Measurements from ENCODE around the gene ALS2. TPM values are rescaled to one million over a fixed set of nuclear protein-coding genes. Genes with fewer than 3 reads are reported as not detected.
A peak's percentile ranks its signal among the peaks of the same experiment; 100 is the strongest.
"Not testable (repeated sequence)": the region's sequence is repeated elsewhere in the genome, so short reads cannot be mapped to it uniquely, and the experiment has no call there.

Gene ALS2
- total RNA-seq, 1 experiment from 2014 or later: 23.6 TPM

DNA sequence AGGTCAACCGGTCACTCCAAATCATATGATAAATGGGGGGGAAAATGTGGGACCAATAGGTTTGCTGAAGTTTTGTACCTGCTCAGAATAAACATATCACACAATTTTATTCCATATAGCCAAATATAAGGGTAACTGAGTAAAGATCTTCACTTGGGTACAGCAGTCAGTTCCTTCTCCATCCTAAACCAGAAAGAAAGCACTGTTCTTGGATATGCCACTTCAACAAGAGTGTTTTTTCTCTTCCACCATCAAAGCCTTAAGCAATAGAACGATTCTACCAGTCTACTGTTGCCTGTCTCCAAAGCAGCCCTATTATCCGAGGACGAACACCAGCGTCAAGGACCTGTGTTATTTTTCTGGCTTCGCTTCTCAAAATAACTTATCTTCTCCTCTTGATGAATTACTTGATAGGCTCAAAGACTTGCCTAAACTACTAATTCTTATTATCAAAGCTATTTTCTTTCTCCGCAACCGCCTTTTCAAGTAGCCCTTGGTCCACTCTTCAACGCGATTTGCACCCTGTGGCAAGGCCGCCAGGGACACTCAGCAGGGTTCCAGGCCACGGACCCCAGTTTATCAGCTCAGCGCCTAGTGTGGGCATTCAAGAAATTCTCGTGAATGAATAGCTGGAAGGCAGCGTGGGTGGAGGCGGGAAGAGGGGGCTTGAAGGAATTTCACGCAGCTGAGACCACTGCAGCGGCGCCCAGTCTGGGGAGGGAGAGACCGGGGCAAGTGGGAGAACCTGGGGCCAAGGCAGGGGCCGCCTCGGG is 646 bp downstream of the ALS2 start:
- peak; percentile 13 for DNase-seq
- H3K27me3 ChIP-seq (ENCODE audit: control insufficient read depth, insufficient read depth, low read length): no peaks in the 10 kb centered on the region
- peak overlapping the region; percentile 96 for H3K4me3 ChIP-seq (ENCODE audit: insufficient read depth, low read depth, low read length)
- H3K36me3 ChIP-seq (replicated peaks; ENCODE audit: control insufficient read depth, insufficient read depth, low read length): no peaks in the 10 kb centered on the region

DNA sequence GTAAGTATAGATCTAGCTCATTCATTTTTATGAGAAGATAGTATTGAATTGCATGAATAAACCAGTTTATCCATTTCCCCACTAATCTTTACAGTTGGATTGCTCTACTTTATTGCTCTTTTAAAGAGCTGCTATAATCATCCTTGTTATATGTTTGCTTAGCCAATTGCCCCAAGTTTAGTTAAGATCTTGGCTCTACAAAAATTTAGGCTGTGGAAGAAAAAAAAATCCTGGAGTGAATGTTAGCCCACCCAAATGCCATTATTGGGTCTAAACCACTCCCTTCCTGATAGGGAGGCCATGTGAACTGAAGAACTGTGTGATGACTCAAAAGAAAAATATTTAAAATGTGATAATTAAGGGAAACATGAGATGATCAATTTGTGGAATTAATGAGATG is 2.9 kb downstream of the ALS2 start:
- no peak overlapping the region for H3K4me3 ChIP-seq (ENCODE audit: insufficient read depth, low read depth, low read length)
- DNase-seq: no peak

DNA sequence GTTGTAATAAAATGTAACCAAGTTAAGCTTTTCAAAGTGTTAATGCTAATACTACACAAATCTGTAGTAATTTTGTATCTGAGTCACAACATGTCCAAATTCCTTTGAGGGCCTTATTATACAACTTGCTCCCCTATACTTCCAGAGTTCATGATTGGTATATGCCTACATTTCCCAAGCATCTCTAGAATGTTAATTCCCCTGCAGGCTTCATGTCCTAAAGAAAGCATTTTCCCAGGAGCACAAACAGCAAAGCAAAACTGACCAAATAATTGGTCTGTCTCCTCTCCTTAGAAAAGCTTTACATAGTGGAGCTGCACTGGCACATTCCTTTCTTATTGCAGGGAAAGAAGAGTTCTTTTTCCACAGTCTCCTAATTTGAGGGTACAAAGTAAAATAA is 3.7 kb downstream of the ALS2 start:
- H3K4me3 ChIP-seq (ENCODE audit: insufficient read depth, low read depth, low read length): no peak overlapping the region
- no peaks in the 10 kb centered on the region for H3K36me3 ChIP-seq (replicated peaks; ENCODE audit: control insufficient read depth, insufficient read depth, low read length)
- DNase-seq: no peak

More for the DNA sequence above, 2.9 kb downstream of the ALS2 start:
- Histone ChIP-seq H3K36me3 (replicated peaks; ENCODE audit: control insufficient read depth, insufficient read depth, low read length) (no peaks in the 10 kb centered on the region), H3K27me3 (ENCODE audit: control insufficient read depth, insufficient read depth, low read length) (no peaks in the 10 kb centered on the region)

GRCh38 chr2:201775326-201775725 is 5.4 kb downstream of the ALS2 start:
- DNase-seq: no peak
- no peaks in the 10 kb centered on the region for H3K27me3 ChIP-seq (ENCODE audit: control insufficient read depth, insufficient read depth, low read length)
- H3K36me3 ChIP-seq (replicated peaks; ENCODE audit: control insufficient read depth, insufficient read depth, low read length): no peaks in the 10 kb centered on the region
- no peak overlapping the region for H3K4me3 ChIP-seq (ENCODE audit: insufficient read depth, low read depth, low read length)

More for the DNA sequence above, 3.7 kb downstream of the ALS2 start:
- no peaks in the 10 kb centered on the region for H3K27me3 ChIP-seq (ENCODE audit: control insufficient read depth, insufficient read depth, low read length)

DNA sequence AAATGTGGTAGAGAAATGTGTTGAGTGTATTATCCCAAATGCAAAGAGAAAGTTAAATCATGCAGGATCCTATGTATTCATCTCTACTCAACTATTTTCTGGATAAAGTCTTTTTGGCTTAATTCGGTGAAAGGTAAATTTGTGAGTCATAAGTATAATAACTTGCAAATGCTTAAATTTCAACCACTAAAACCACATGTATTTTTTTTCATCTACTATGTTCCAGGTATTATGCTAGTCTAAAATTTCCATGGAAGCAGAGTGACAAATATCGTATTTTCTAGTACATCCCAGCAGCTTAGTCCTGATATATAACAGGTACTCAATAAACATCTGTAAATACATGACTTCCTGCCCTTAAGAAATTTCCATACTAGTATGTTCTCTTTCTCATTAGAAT is 6.2 kb downstream of the ALS2 start:
- DNase-seq: no peak
- Histone ChIP-seq H3K36me3 (replicated peaks; ENCODE audit: control insufficient read depth, insufficient read depth, low read length) (no peaks in the 10 kb centered on the region), H3K4me3 (ENCODE audit: insufficient read depth, low read depth, low read length) (no peak overlapping the region), H3K27me3 (ENCODE audit: control insufficient read depth, insufficient read depth, low read length) (no peaks in the 10 kb centered on the region)

- no peaks in the 10 kb centered on the region for H3K36me3 ChIP-seq (replicated peaks; ENCODE audit: control insufficient read depth, insufficient read depth, low read length)
- no peak overlapping the region for H3K4me3 ChIP-seq (ENCODE audit: insufficient read depth, low read depth, low read length)
- DNase-seq: no peak
- H3K27me3 ChIP-seq (ENCODE audit: control insufficient read depth, insufficient read depth, low read length): no peaks in the 10 kb centered on the region
These were observed 6.7 kb downstream of the ALS2 start for GRCh38 chr2:201773990-201774389.

GRCh38 chr2:201769666-201770373 is 10.9 kb downstream of the ALS2 start:
- H3K4me3 ChIP-seq (ENCODE audit: insufficient read depth, low read depth, low read length): no peak overlapping the region
- no peak for DNase-seq
- no peaks in the 10 kb centered on the region for H3K27me3 ChIP-seq (ENCODE audit: control insufficient read depth, insufficient read depth, low read length)
- no peaks in the 10 kb centered on the region; the same call in 1 of the 2 replicates for H3K36me3 ChIP-seq (replicated peaks; ENCODE audit: control insufficient read depth, insufficient read depth, low read length)

GRCh38 chr2:201768918-201769317 is 11.8 kb downstream of the ALS2 start:
- Histone ChIP-seq H3K27me3 (ENCODE audit: control insufficient read depth, insufficient read depth, low read length) (no peaks in the 10 kb centered on the region), H3K4me3 (ENCODE audit: insufficient read depth, low read depth, low read length) (no peak overlapping the region), H3K36me3 (replicated peaks; ENCODE audit: control insufficient read depth, insufficient read depth, low read length) (no peaks in the 10 kb centered on the region; the same call in 1 of the 2 replicates)
- no peak for DNase-seq

- no peak overlapping the region for H3K4me3 ChIP-seq (ENCODE audit: insufficient read depth, low read depth, low read length)
- DNase-seq: no peak
- H3K36me3 ChIP-seq (replicated peaks; ENCODE audit: control insufficient read depth, insufficient read depth, low read length): peaks cover 10% of the 10 kb centered on the region
- no peaks in the 10 kb centered on the region for H3K27me3 ChIP-seq (ENCODE audit: control insufficient read depth, insufficient read depth, low read length)
These were observed 14.9 kb downstream of the ALS2 start for GRCh38 chr2:201765799-201766198.

- H3K36me3 ChIP-seq (replicated peaks; ENCODE audit: control insufficient read depth, insufficient read depth, low read length): peaks cover 11% of the 10 kb centered on the region
- not testable (repeated sequence) for H3K27me3 ChIP-seq (ENCODE audit: control insufficient read depth, insufficient read depth, low read length); H3K4me3 ChIP-seq (ENCODE audit: insufficient read depth, low read depth, low read length); DNase-seq
These were observed 16.3 kb downstream of the ALS2 start for GRCh38 chr2:201764469-201764868.

DNA sequence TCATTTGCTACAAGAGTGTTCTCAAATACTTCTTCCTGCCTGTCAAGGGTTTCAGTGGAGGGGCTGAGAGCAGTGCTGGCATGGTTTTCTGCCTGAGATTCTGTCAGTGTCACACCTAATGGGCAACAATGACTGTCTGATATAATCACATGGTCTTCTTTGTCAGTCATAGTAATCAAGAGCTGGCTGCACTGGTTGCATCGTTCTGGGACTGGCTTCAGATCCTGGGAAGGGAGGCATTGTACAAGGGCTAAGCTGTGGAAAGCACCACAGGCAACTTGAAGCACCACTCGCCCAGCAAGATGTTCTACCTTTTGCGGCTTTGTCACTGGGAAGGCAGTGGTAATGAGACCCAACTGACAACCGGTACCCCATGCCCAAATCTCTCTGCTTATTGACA is 19.6 kb downstream of the ALS2 start:
- Histone ChIP-seq H3K4me3 (ENCODE audit: insufficient read depth, low read depth, low read length) (no peak overlapping the region), H3K36me3 (replicated peaks; ENCODE audit: control insufficient read depth, insufficient read depth, low read length) (peaks cover 11% of the 10 kb centered on the region), H3K27me3 (ENCODE audit: control insufficient read depth, insufficient read depth, low read length) (no peaks in the 10 kb centered on the region)
- no peak for DNase-seq

GRCh38 chr2:201759567-201759966 is 21.2 kb downstream of the ALS2 start:
- no peak for DNase-seq
- Histone ChIP-seq H3K27me3 (ENCODE audit: control insufficient read depth, insufficient read depth, low read length) (no peaks in the 10 kb centered on the region), H3K4me3 (ENCODE audit: insufficient read depth, low read depth, low read length) (no peak overlapping the region), H3K36me3 (replicated peaks; ENCODE audit: control insufficient read depth, insufficient read depth, low read length) (peaks cover 11% of the 10 kb centered on the region)

DNA sequence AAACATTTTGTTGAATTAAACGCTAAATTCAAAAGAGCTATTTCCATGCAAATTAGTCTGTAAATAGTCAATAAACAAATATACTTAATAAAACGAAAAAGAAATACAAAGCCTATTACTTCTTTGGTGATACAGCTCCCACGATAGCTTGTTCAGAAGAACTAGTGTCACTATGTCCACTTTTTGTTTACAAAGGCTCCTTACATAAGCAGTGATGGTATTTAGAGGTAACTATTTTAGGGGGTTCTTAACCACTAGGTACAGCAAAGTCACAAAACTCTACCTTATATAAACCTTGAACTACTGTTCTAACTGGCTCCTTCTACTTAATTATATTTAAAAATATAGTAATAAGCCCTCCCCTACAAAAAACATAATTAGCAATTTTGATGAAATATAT is 21.9 kb downstream of the ALS2 start:
- no peak overlapping the region for H3K4me3 ChIP-seq (ENCODE audit: insufficient read depth, low read depth, low read length)
- peaks cover 11% of the 10 kb centered on the region for H3K36me3 ChIP-seq (replicated peaks; ENCODE audit: control insufficient read depth, insufficient read depth, low read length)
- DNase-seq: no peak
- no peaks in the 10 kb centered on the region for H3K27me3 ChIP-seq (ENCODE audit: control insufficient read depth, insufficient read depth, low read length)

DNA sequence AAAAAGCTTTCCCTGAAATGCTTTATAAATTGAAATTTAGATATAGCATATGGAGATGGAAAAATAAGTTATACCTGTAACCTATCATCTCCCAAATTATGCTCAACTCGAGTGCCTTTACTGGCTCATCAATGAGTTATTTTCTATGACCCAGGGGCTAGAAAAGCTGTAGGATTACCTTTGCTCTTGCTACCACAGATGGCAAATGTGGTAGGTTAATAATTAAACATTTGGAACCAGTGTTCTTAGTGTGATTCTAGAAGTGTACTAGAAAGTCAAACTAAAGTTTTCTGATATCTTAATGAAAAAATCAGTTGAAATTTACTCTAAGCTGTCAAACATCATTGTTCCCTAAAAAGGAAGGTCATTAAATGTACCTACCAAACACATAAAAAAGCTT is 22.5 kb downstream of the ALS2 start:
- H3K4me3 ChIP-seq (ENCODE audit: insufficient read depth, low read depth, low read length): no peak overlapping the region
- no peak for DNase-seq
- H3K27me3 ChIP-seq (ENCODE audit: control insufficient read depth, insufficient read depth, low read length): no peaks in the 10 kb centered on the region
- H3K36me3 ChIP-seq (replicated peaks; ENCODE audit: control insufficient read depth, insufficient read depth, low read length): peaks cover 11% of the 10 kb centered on the region

GRCh38 chr2:201754717-201755415 is 25.9 kb downstream of the ALS2 start:
- DNase-seq: no peak
- Histone ChIP-seq H3K36me3 (replicated peaks; ENCODE audit: control insufficient read depth, insufficient read depth, low read length) (no peaks in the 10 kb centered on the region; the same call in 1 of the 2 replicates), H3K27me3 (ENCODE audit: control insufficient read depth, insufficient read depth, low read length) (no peaks in the 10 kb centered on the region), H3K4me3 (ENCODE audit: insufficient read depth, low read depth, low read length) (no peak overlapping the region)
